ENCODE measurements around the gene UAP1L1. TPM values are rescaled to one million over a fixed set of nuclear protein-coding genes. Genes with fewer than 3 reads are reported as not detected.

UAP1L1 gene
- total RNA-seq, 1 experiment from 2014 or later = 6.6 TPM

DNA sequence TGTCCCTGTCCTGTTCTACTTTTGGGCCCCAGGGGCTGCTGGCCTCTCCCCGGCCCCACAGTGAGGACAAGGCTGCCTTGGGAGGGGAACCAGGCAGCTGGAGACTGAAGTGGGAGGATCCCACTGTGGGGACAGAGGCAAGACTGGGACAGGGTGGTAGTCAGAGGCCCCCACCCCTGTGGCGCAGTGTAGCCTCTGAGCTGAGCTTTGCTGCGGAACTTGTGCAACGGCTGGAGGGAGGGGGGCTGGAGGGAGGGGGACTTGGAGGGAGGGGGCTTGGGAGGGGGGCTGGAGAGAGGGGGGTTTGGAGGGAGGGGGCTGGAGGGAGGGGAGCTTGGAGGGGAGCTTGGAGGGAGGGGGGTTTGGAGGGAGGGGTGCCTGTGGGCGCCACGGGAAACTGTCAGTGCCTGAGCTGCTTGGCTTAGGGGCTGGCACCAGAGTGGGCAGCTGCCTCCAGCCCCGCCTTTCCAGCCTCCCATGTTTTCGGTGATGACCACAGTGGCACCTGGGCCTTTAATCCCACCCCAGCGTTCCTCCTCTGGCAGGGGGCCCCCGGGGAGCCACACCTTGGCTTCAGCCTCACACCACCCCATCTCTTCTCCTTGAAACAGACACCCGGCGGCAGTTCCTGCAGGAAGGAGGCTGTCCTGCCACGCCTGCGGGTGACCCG lies 43.1 kb upstream of the UAP1L1 start:
- no peaks in the 10 kb centered on the region for H3K27me3 ChIP-seq (ENCODE audit: insufficient read depth, low read length)
- Mint-ChIP-seq H3K9me3 (no peaks in the 10 kb centered on the region), H3K27ac (no peak overlapping the region), H3K4me3 (no peak overlapping the region), H3K36me3 (ENCODE audit: insufficient read depth in 1 of 3, low read depth in 3 of 3) (peaks cover 0 to 12% (median 5%) of the 10 kb centered on the region in 3 experiments; a peak in 5 of 7 replicates), H3K4me1 (peaks cover 0 to 4% of the 10 kb centered on the region in 2 experiments; a peak in 2 of 4 replicates), H3K27me3 (ENCODE audit: low read depth) (peaks cover 24% of the 10 kb centered on the region)
- no peak overlapping the region for H3K14ac ChIP-seq (ENCODE audit: insufficient read depth, low read length)
- H3K23ac ChIP-seq (ENCODE audit: insufficient read length, low read depth, low read length) = no peak overlapping the region
- H3K9me3 ChIP-seq (ENCODE audit: control insufficient read depth, low read depth, low read length) = no peaks in the 10 kb centered on the region
- no peak overlapping the region for H4K8ac ChIP-seq (replicated peaks; ENCODE audit: insufficient read length, low read depth, low read length)
- no peak overlapping the region for H2AK5ac ChIP-seq (ENCODE audit: insufficient read length, low read length)
- H3K18ac ChIP-seq (ENCODE audit: insufficient read length, low read depth, low read length) = no peak overlapping the region
- no peak overlapping the region for H3K4me2 ChIP-seq (ENCODE audit: insufficient read depth, insufficient read length, low read length)
- TF ChIP-seq, protein P1, sequence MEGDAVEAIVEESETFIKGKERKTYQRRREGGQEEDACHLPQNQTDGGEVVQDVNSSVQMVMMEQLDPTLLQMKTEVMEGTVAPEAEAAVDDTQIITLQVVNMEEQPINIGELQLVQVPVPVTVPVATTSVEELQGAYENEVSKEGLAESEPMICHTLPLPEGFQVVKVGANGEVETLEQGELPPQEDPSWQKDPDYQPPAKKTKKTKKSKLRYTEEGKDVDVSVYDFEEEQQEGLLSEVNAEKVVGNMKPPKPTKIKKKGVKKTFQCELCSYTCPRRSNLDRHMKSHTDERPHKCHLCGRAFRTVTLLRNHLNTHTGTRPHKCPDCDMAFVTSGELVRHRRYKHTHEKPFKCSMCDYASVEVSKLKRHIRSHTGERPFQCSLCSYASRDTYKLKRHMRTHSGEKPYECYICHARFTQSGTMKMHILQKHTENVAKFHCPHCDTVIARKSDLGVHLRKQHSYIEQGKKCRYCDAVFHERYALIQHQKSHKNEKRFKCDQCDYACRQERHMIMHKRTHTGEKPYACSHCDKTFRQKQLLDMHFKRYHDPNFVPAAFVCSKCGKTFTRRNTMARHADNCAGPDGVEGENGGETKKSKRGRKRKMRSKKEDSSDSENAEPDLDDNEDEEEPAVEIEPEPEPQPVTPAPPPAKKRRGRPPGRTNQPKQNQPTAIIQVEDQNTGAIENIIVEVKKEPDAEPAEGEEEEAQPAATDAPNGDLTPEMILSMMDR (conservative IDR thresholded peaks at IDR 0.05) = no peak
- no peak overlapping the region for H4K91ac ChIP-seq (ENCODE audit: insufficient read length, low read depth, low read length)
- no peak overlapping the region for H4K5ac ChIP-seq (ENCODE audit: insufficient read length, low read depth, low read length)
- DNase-seq = no peak
- H3K4me1 ChIP-seq (ENCODE audit: insufficient read depth, low read length) = no peaks in the 10 kb centered on the region
- no peaks in the 10 kb centered on the region for H3K79me2 ChIP-seq (ENCODE audit: insufficient read depth, low read length)
- H2BK15ac ChIP-seq (ENCODE audit: low read depth, low read length) = no peak overlapping the region
- H2BK20ac ChIP-seq (ENCODE audit: low read depth, low read length, poor library complexity, severe bottlenecking) = no peak overlapping the region
- no peak overlapping the region for H2AFZ ChIP-seq (ENCODE audit: low read length)
- no peak overlapping the region for H2BK12ac ChIP-seq (ENCODE audit: insufficient read length, low read depth, low read length)
- no peak overlapping the region for H2BK120ac ChIP-seq (ENCODE audit: low read depth, low read length, poor library complexity, severe bottlenecking)
- H4K20me1 ChIP-seq (ENCODE audit: control insufficient read depth, insufficient read depth, insufficient read length) = peaks cover 2% of the 10 kb centered on the region
- H3K56ac ChIP-seq (ENCODE audit: insufficient read length, low read depth, low read length) = no peak overlapping the region
- no peak overlapping the region for H3T11ph ChIP-seq (ENCODE audit: low read length)
- no peaks in the 10 kb centered on the region for H3K23me2 ChIP-seq (ENCODE audit: insufficient read length, low read depth, low read length, poor library complexity, severe bottlenecking)
- H3K27ac ChIP-seq (ENCODE audit: insufficient read length, low read depth, low read length) = no peak overlapping the region
- no CpG with 5 or more reads among the region's 15 CpGs for WGBS (ENCODE audit: extremely low coverage, insufficient read length, low lambda C conversion rate)
- H2BK5ac ChIP-seq (ENCODE audit: insufficient read length, low read length) = no peak overlapping the region
- no peak overlapping the region for H3K4ac ChIP-seq (ENCODE audit: low read depth, low read length)
- no peaks in the 10 kb centered on the region for H3K79me1 ChIP-seq (ENCODE audit: insufficient read depth, low read depth, low read length, poor library complexity, severe bottlenecking)
- H3K9ac ChIP-seq (ENCODE audit: extremely low read depth, insufficient read length, low read length) = no peak overlapping the region

Data from H9 (cell line).